Stimulated activated naive B cell treated with anti-CD40 and anti-IgM and Interleukin-4, amounts not matched to agents 10 μg/mL and 1 μg/mL and 100 μg/mL, for 72 hours (primary cell): Measurements from ENCODE around the gene GAS6.

Experiments
- ATAC-seq, 2 donors: fragments of 150-1000 bp; cut with Tn5 transposase; replicated peaks; 2 replicates each; pipeline ENCODE4 v1.10.0; 2021; ENCODE audit warnings: moderate library complexity in 1 of 2
- DNase-seq: peaks from one replicate; pipeline ENCODE4 v3.0.0; 2021
- H3K27ac Mint-ChIP-seq: one replicate; pipeline ENCODE4 v1.8.0; 2022; ENCODE audit warnings: mild to moderate bottlenecking, mixed read lengths
- H3K27me3 Mint-ChIP-seq, 2 donors: one replicate each; pipeline ENCODE4 v1.8.0; 2022; ENCODE audit warnings: mixed read lengths in 2 of 2
- H3K36me3 Mint-ChIP-seq, 2 donors: one replicate each; pipeline ENCODE4 v1.8.0; 2022; ENCODE audit warnings: mixed read lengths in 2 of 2, mild to moderate bottlenecking in 1 of 2
- H3K4me1 Mint-ChIP-seq, 2 donors: one replicate each; pipeline ENCODE4 v1.8.0; 2022; ENCODE audit warnings: mixed read lengths in 2 of 2, mild to moderate bottlenecking in 1 of 2
- H3K4me3 Mint-ChIP-seq, 2 donors: one replicate each; pipeline ENCODE4 v1.8.0; 2022; ENCODE audit warnings: mild to moderate bottlenecking in 2 of 2, mixed read lengths in 2 of 2, moderate library complexity in 1 of 2
- H3K9me3 Mint-ChIP-seq, 2 donors: one replicate each; pipeline ENCODE4 v1.8.0; 2022; ENCODE audit warnings: mixed read lengths in 2 of 2, mild to moderate bottlenecking in 1 of 2

The GAS6 gene

GRCh38 chr13:113855931-113856715 is 7.8 kb downstream of the GAS6 start:
- DNase-seq (no peak), ATAC-seq (no peak)
- H3K4me1 Mint-ChIP-seq: peaks cover 38 to 39% of the 10 kb centered on the region in 2 donors
- peaks cover 38 to 73% of the 10 kb centered on the region in 2 donors for H3K36me3 Mint-ChIP-seq
- H3K9me3 Mint-ChIP-seq: peaks cover 9 to 13% of the 10 kb centered on the region in 2 donors
- no peak overlapping the region for H3K4me3 Mint-ChIP-seq
- H3K27me3 Mint-ChIP-seq: peaks cover 37% of the 10 kb centered on the region in 2 donors
- H3K27ac Mint-ChIP-seq: no peak overlapping the region

DNA sequence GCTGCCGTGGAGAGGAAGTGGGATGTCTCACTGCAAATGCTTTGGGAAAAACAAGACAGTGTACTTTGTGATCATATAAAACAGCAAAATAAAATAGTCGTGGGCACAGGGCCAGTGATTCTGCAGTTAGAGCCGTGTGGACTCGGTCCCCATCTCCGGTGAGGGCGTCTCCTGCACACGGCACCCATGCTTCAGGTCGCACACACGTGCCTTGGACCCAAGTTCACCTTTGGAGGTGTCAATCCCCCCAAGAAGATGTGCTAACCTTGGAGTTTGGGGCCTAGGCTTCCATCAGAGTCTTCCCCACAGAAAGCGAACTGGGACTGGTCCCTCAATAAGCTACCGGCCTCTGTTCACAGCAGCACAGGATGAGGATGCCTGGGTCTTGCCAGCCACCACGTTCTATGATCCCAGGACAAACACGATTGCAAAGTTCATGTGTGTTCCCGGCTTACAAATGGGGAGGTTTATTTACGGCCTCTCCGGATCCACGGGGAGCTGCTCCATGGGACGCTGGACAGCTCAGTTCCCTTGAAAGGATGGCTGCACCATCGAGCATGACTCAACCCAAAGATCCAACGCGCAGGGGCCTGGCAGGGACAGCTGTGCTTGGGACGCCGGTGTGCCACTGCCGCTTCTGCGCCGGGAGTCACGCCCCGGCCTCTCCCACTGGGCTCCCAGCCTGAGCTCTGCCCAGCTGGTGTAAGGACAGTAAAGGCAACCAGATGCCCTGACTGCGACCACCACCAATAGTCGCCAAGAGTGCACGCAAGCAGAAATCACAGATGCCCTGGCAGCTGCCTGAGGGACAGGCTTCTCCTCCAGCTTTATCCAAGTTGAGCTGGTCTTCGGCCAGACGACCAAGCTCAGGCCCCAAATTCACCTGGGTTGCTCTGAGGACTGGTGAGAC is 8.6 kb downstream of the GAS6 start:
- ATAC-seq: peak; percentile 8 to 24
- H3K27me3 Mint-ChIP-seq: peaks cover 37% of the 10 kb centered on the region in 2 donors
- H3K9me3 Mint-ChIP-seq: peaks cover 9 to 13% of the 10 kb centered on the region in 2 donors
- H3K4me3 Mint-ChIP-seq: peak overlapping the region; percentile 43 to 67
- peaks cover 35 to 64% of the 10 kb centered on the region in 2 donors for H3K36me3 Mint-ChIP-seq
- H3K4me1 Mint-ChIP-seq: peaks cover 31 to 34% of the 10 kb centered on the region in 2 donors
- H3K27ac Mint-ChIP-seq: no peak overlapping the region
- DNase-seq: no peak

DNA sequence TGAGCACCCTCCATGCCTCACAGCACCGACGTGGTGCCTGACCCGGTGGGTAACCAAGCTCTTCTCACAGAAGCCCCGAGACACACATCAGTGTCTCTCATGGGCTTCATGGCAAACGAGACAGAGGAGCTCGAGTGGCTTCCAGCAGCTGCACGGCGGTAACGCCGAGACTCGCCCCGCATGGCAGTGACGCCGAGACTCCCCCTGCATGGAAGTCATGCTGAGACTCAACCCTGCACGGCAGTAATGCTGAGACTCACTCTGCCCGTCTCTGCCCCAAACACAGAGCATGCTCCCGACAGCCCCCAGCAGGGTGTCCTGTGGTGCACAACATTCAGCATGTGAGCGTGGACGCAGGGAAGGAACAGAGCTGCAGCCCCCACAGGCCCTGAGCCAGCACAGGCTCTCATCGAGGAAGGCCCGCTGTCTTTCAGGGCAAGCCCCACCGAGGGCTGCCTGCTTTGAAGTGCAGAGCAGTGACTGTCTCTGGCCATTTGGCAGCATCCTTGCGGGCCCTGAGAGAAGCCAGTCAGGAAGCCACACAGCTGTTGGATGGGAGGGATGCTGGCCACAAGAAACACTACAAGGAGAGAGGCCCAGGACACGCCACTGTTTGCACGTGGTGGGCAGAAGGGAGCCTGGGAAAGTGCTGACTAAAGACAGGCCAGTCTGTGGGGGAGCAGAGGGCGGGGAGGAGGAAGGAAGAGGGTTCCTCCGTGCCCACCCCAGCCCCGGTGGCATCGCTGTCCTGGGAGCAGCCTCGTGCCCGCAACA is 9.5 kb downstream of the GAS6 start:
- peaks cover 33 to 37% of the 10 kb centered on the region in 2 donors for H3K27me3 Mint-ChIP-seq
- peaks cover 29 to 31% of the 10 kb centered on the region in 2 donors for H3K4me1 Mint-ChIP-seq
- H3K4me3 Mint-ChIP-seq: peak overlapping the region; percentile 43 to 67
- peaks cover 8 to 11% of the 10 kb centered on the region in 2 donors for H3K9me3 Mint-ChIP-seq
- peak; percentile 53 to 58 for ATAC-seq
- H3K27ac Mint-ChIP-seq: peak overlapping the region; percentile 56
- H3K36me3 Mint-ChIP-seq: peaks cover 31 to 56% of the 10 kb centered on the region in 2 donors
- no peak for DNase-seq

- Mint-ChIP-seq H3K4me3 (no peak overlapping the region), H3K27me3 (peaks cover 26 to 37% of the 10 kb centered on the region in 2 donors), H3K4me1 (peaks cover 29% of the 10 kb centered on the region in 2 donors), H3K27ac (no peak overlapping the region), H3K9me3 (peaks cover under 1 to 4% of the 10 kb centered on the region in 2 donors), H3K36me3 (peaks cover 23 to 48% of the 10 kb centered on the region in 2 donors)
- ATAC-seq (peak in 1 of 2 donors; percentile 5), DNase-seq (no peak)
Observed at GRCh38 chr13:113853518-113854237, 10.2 kb downstream of the GAS6 start.

DNA sequence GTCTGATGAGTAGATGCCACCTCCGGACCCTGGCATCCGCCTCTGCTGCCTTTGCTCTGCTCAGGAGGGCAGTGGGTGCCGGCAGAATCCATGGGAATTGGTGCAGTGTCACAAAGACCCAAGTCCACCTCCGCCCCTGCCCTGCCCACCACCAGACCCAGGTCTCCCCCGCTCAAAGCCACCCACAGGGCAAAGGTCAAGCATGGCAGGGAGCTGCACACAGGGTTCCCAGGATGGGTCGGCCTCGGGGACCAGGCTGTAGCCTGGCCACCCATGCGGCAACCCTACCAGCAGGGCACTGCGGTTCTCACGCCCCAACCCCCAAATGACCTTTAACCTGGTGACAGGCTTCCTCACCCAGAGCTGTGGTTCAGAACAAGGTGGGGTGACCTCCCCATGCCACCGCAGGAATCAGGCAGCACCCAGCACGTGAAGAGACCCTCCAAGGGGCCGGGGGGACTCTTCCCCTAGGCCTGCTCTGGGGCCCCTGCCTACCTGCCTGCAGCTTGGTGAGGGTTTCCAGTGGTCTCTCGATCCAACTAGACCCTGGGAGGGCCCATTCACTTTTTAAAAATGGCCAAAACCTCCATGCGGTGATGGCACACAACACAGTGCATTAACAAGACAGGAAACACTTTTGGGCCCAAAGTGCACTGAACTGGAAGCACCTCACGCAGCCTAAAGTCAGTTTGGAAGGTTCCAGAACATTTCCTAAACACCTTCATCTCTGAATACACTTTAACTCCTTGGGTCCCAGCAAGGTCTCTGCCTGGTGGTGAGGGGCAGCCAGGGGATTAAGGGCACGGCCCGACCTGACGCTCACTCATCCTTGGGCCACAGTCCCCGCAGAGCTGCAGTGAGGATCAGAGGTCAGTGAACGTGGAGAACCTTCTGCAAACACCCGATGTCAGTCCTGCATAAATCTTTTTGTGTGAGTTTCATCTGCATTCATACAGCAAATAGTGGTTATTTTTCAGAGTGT is 11.0 kb downstream of the GAS6 start:
- Mint-ChIP-seq H3K27ac (no peak overlapping the region), H3K4me1 (peaks cover 25 to 29% of the 10 kb centered on the region in 2 donors), H3K9me3 (no peaks in the 10 kb centered on the region), H3K4me3 (no peak overlapping the region), H3K27me3 (peaks cover 17 to 33% of the 10 kb centered on the region in 2 donors), H3K36me3 (peaks cover 20 to 41% of the 10 kb centered on the region in 2 donors)
- no peak for ATAC-seq
- no peak for DNase-seq

DNA sequence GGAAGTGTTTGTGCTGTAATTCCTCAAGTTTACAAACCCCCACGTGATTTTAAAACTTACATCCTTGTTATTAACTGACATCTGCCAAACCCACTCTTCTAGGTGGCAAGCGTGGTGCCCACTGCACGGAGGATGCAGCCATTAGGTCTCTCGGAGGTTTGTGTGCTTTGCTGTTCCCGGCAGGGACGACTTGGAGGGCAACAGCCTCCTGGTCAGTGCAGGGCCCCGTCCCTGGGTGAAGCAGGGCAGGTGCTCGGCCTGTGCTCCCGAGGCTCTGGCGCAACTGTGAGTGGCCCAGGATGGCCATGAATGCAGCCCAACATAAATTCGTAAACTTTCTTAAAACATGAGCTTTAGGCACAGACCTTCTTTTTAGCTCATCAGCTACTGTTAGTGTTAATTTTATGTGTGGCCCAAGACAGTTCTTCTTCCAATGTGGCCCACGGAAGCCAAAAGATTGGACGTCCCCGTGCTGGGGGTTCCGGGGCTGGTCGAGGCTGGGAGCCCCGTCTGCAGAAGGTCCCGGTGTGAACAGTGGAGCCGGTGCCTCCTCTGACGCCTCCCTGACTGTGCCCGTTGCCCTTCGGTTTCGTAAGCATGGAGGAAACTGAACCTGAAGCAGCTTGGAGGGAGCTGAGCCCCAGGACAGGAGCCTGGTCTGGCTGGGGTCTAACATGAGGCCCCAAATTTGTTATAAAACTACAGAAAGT is 11.9 kb downstream of the GAS6 start:
- H3K27me3 Mint-ChIP-seq: peaks cover 15 to 30% of the 10 kb centered on the region in 2 donors
- no peaks in the 10 kb centered on the region for H3K9me3 Mint-ChIP-seq
- peaks cover 25 to 29% of the 10 kb centered on the region in 2 donors for H3K4me1 Mint-ChIP-seq
- H3K27ac Mint-ChIP-seq: no peak overlapping the region
- H3K36me3 Mint-ChIP-seq: peaks cover 18 to 44% of the 10 kb centered on the region in 2 donors
- ATAC-seq (no peak), DNase-seq (no peak)
- no peak overlapping the region for H3K4me3 Mint-ChIP-seq

DNA sequence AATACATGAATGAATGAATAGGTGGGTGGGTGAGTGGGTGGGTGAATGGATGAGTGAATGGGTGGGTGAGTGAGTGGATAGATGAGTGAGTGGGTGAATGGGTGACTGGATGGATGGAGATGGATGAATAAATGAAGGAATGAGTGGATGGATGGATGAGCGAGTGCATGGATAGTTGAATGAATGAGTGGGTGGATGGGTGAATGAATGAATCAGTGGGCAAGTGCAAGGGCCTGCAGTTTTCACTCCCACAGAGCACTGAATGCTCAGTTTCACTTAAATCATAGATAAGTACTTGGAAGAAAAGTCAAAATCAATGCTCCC is 12.4 kb downstream of the GAS6 start:
- Mint-ChIP-seq H3K4me3 (no peak overlapping the region), H3K27me3 (peaks cover 14 to 26% of the 10 kb centered on the region in 2 donors), H3K9me3 (no peaks in the 10 kb centered on the region), H3K36me3 (peaks cover 13 to 39% of the 10 kb centered on the region in 2 donors), H3K4me1 (peaks cover 25 to 29% of the 10 kb centered on the region in 2 donors), H3K27ac (no peak overlapping the region)
- no peak for ATAC-seq
- no peak for DNase-seq

DNA sequence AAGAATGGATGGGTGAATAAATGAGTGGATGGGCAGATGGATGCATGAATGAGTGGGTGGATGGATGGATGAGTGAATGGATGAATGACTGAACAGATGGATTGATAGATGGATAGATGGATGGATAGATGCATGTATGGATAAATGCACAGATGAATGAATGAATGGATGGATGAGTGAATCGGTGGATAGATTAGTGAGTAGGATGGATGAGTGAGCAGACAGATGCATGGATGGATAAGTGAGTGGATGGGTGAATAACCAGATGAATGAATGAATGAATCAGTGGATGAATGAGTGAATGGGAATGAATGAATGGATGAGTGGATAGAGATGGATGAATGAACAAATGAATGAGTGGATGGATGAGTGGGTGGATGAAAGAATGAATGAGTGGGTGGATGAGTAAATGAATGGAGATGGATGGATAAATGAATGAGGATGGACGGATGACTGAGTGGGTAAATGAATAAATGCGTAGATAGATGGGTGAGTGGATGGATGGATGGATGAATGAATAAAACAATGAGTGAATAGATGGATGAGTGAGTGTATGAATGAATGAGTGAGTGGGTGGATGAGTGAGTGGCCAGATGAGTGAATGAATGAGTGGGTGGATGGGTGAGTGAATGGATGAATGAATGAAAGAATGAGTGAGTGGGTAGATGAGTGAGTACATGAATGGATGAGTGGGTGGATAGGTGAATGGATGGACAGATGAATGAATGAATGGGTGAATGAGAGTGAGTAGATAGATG is 13.0 kb downstream of the GAS6 start:
- H3K27me3 Mint-ChIP-seq: peaks cover 9 to 21% of the 10 kb centered on the region in 2 donors
- no peak for DNase-seq
- no peak for ATAC-seq
- peaks cover 11 to 35% of the 10 kb centered on the region in 2 donors for H3K36me3 Mint-ChIP-seq
- no peak overlapping the region for H3K4me3 Mint-ChIP-seq
- no peaks in the 10 kb centered on the region for H3K9me3 Mint-ChIP-seq
- H3K27ac Mint-ChIP-seq: no peak overlapping the region
- H3K4me1 Mint-ChIP-seq: peaks cover 22 to 29% of the 10 kb centered on the region in 2 donors

GRCh38 chr13:113849981-113850721 is 13.7 kb downstream of the GAS6 start:
- H3K27me3 Mint-ChIP-seq: peaks cover 7 to 20% of the 10 kb centered on the region in 2 donors
- DNase-seq (no peak), ATAC-seq (no peak)
- peaks cover 22 to 26% of the 10 kb centered on the region in 2 donors for H3K4me1 Mint-ChIP-seq
- peaks cover 17 to 40% of the 10 kb centered on the region in 2 donors for H3K36me3 Mint-ChIP-seq
- H3K4me3 Mint-ChIP-seq: no peak overlapping the region
- no peak overlapping the region for H3K27ac Mint-ChIP-seq
- no peaks in the 10 kb centered on the region for H3K9me3 Mint-ChIP-seq

- no peak for ATAC-seq
- Mint-ChIP-seq H3K9me3 (no peaks in the 10 kb centered on the region), H3K4me1 (peaks cover 18 to 20% of the 10 kb centered on the region in 2 donors), H3K27ac (no peak overlapping the region), H3K36me3 (peaks cover 23 to 40% of the 10 kb centered on the region in 2 donors), H3K4me3 (no peak overlapping the region), H3K27me3 (peaks cover 2 to 18% of the 10 kb centered on the region in 2 donors)
- no peak for DNase-seq
Observed at GRCh38 chr13:113849546-113849945, 14.3 kb downstream of the GAS6 start.
